Effector memory CD4-positive, alpha-beta T cell (primary cell): ENCODE measurements around the gene NPM1.

ENCODE experiments used
- DNase-seq, 3 donors: peaks; one replicate each; pipeline ENCODE4 v3.0.0-alpha.2; 2020
- H3K27ac ChIP-seq: 2 replicates; pipeline ENCODE4 v1.7.0; 2013; ENCODE audit warnings: mild to moderate bottlenecking, low read length, moderate library complexity; ENCODE audit not compliant: insufficient read depth, poor library complexity, severe bottlenecking
- H3K27me3 ChIP-seq: replicated peaks from 2 replicates; pipeline ENCODE4 v1.7.0; 2013; ENCODE audit warnings: mild to moderate bottlenecking, low read length; ENCODE audit not compliant: insufficient read depth, control insufficient read depth, poor library complexity, severe bottlenecking
- H3K36me3 ChIP-seq: 2 replicates; pipeline ENCODE4 v1.7.0; 2013; ENCODE audit warnings: mild to moderate bottlenecking, low read length, moderate library complexity; ENCODE audit not compliant: control insufficient read depth, insufficient read depth
- H3K4me1 ChIP-seq: 2 replicates; pipeline ENCODE4 v1.7.0; 2013; ENCODE audit warnings: low read length, mild to moderate bottlenecking; ENCODE audit not compliant: control insufficient read depth, insufficient read depth, poor library complexity, severe bottlenecking
- H3K4me3 ChIP-seq: 2 replicates; pipeline ENCODE4 v1.7.0; 2013; ENCODE audit warnings: low read length, low read depth, mild to moderate bottlenecking; ENCODE audit not compliant: insufficient read depth, poor library complexity, severe bottlenecking
- H3K9me3 ChIP-seq: 2 replicates; pipeline ENCODE4 v1.7.0; 2013; ENCODE audit warnings: mild to moderate bottlenecking, low read length, moderate library complexity; ENCODE audit not compliant: control insufficient read depth

Gene NPM1

DNA sequence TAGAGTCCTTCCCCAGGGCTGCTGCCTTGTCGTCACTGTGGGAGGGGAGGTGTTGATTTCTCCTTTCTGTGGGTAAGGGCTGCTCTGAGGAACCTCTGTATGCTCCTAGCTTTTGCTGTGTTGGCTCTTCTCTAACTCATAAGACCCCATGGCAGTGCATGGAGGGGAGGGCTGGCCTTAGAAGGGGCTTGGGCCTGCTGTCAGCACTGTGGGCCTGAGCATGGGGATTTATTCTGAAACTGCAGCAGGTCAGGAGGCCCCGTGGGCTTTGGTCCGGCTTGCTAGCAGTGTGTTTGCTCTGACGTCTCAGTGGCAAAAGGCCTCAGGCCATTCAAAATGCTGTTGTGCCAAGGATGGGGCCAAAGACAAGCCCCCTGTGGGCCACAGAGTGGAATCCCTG is 38.6 kb downstream of the NPM1 start:
- H3K27ac ChIP-seq = no peak overlapping the region
- no peaks in the 10 kb centered on the region for H3K36me3 ChIP-seq
- no peak for DNase-seq
- no peaks in the 10 kb centered on the region for H3K4me1 ChIP-seq
- H3K27me3 ChIP-seq = peaks cover 4% of the 10 kb centered on the region
- H3K4me3 ChIP-seq = no peak overlapping the region
- H3K9me3 ChIP-seq = no peaks in the 10 kb centered on the region

DNA sequence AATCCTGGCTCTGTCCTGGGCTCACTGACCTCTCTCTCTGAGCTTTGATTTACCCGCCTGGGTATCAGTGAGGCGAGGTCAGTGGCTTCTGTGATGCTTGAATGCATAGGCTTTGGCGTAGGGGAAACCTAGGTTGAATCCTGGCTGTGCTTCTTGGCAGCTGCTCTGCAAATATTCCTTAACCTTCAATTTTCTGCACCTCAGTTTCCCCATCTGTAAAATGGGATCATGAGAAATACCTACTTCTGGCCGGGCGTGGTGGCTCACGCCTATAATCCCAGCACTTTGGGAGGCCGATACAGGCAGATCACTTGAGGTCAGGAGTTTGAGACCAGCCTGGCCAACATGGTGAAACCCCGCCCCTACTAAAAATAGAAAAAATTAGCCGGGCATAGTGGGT is 39.0 kb downstream of the NPM1 start:
- Histone ChIP-seq H3K27ac (no peak overlapping the region), H3K4me3 (no peak overlapping the region), H3K36me3 (no peaks in the 10 kb centered on the region), H3K9me3 (no peaks in the 10 kb centered on the region), H3K4me1 (no peaks in the 10 kb centered on the region), H3K27me3 (no peaks in the 10 kb centered on the region)
- no peak for DNase-seq

DNA sequence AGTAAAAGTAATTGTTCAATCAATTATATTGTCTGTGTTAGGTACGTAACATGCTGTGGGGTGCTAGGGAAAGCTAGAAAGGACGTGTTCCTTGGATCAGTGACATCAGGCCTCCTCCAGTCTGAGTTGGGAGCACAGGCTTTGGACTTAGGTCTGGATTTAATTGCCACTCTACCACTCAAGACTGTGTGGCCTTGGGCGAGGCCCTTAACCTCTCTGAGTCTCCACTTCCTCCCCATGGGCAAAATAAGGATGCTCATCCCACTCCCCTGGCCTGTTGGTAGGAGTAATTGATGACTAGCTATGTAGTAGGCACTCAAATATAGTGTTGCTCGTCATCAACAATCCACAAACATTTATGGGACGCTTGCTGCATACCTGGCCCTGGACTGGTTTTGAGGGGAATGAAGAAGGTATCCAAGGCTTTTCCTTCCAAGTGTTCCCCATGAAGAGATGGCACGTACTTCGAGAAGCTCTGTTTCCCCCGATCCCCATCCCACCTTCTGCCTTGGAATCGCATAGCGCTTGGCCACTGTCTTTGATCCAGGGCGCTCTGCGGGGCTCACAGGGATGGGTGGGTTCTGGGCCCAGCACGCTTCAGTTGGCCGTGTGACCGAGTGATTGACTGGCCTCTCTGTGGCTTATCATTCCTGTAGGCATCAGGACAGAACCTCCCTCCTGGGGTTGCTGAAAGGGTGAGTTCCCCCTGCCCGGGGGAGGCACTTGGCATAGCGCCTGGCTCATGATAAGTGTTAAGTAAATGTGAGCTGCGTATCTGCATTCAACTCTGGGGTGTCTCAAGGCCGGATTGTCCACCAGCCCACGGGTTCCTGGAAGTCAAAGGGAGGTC is 39.9 kb downstream of the NPM1 start:
- Histone ChIP-seq H3K27me3 (no peaks in the 10 kb centered on the region), H3K9me3 (no peaks in the 10 kb centered on the region), H3K27ac (no peak overlapping the region), H3K4me3 (no peak overlapping the region), H3K4me1 (no peaks in the 10 kb centered on the region), H3K36me3 (no peaks in the 10 kb centered on the region)
- DNase-seq = no peak

DNA sequence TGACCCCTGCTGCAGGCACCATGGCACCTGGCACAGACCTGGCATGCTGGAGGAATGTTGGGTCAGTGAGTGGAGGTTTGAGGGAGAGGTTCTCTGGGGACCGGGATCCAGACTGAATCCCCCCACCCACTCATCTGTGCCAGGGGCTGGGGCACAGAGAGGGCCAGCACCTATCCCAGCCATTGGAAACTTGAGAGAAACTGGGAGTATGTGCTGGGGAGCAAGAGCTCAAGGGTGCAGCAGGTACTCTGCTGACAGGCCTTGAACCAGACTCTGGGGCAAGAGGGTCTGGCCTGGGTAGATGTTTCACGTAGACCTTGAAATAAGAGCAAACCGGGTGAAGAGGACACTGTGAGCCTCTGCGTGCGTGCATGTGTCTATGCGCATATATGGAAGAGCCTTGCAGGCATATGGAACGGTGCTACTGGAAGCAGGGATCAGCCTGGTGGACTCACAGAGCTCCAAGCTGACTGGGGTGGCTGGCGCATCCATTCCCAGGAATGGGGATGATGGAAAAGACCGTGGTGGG is 40.6 kb downstream of the NPM1 start:
- Histone ChIP-seq H3K4me1 (no peaks in the 10 kb centered on the region), H3K27me3 (no peaks in the 10 kb centered on the region), H3K4me3 (no peak overlapping the region), H3K27ac (no peak overlapping the region), H3K9me3 (no peaks in the 10 kb centered on the region), H3K36me3 (no peaks in the 10 kb centered on the region)
- no peak for DNase-seq

DNA sequence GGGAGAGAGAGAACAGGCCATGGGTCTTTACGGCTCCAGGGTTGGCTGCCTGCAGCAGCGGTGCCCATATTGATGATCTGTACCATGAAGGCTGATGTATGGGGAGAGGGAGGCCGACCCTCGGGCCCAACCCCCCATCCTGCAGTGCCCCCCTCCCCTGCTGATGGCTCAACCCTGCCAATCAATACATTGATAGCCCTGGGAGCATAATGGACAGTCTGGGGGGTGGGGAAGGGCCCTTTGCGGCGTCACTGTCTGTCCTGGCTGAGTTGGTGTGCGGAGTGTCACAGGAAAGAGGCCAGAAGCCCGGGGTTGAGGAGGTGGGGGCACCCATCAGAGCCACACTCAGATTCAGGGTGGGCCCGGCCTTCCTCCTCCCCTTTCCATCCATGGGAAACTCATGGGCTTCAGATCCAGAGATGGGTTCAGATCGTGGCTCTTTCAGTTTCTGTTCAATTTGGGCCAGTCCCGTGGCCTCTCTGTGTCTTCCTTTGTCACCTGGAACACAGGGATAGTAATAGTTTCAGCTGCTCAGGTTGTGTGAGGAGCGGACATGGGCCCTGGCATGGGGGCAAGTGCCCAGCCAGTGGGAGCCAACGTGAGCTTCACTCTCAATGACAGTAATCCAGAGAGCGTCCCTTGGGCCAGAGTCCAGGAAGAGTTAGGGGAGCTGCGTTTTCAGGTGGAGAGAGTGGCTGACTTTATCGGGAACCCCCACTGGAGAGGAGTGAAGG is 41.3 kb downstream of the NPM1 start:
- Histone ChIP-seq H3K4me3 (no peak overlapping the region), H3K4me1 (no peaks in the 10 kb centered on the region), H3K36me3 (no peaks in the 10 kb centered on the region), H3K9me3 (no peaks in the 10 kb centered on the region), H3K27ac (no peak overlapping the region), H3K27me3 (no peaks in the 10 kb centered on the region)
- DNase-seq = no peak

DNA sequence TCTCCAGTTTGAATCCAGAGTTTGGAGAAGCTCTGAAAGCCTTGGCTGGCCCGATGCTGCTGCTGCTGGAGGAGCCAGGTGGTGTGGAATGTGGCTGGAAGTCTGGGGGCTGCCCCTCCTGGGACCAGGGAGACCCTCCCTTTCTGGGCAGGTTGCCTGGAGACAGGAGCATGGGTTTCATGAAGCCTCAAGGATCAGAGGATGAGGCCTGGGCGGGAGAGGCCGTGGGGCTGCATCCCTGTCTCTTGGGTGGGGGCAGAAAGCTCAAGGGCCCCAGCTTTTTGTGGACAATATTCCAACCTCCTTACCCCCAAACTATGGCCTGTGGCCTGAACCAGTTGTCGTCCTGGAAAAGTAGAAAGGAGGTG is 41.9 kb downstream of the NPM1 start:
- no peaks in the 10 kb centered on the region for H3K9me3 ChIP-seq
- no peak overlapping the region for H3K27ac ChIP-seq
- H3K27me3 ChIP-seq = no peaks in the 10 kb centered on the region
- DNase-seq = no peak
- H3K36me3 ChIP-seq = no peaks in the 10 kb centered on the region
- H3K4me1 ChIP-seq = no peaks in the 10 kb centered on the region
- H3K4me3 ChIP-seq = no peak overlapping the region

DNA sequence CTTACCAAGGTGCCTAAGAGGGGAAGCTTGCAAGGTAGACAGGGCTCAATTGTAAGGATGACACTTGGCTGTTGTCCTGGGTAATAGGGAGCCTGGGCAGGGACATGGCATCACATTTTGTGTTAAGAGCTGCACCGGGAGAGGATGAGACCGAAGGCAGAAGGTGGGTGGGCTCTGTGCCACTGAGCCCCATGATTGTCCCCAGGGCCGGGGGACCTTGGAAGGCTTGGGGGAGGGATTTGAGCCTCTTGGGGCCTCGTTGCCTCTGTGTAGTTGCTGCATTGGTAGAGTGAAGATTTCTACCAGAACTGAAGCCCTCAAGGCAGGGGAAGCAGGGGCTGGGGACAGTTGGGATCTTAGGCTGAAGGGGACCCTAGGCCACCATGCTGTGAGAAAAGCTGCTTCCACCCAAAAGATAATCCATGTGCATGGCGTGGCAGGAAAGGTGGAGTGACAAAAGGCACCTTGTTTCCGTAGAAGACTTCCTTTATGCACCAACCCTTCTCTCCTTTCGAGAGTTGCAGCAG is 43.7 kb downstream of the NPM1 start:
- no peaks in the 10 kb centered on the region for H3K9me3 ChIP-seq
- no peak for DNase-seq
- no peaks in the 10 kb centered on the region for H3K36me3 ChIP-seq
- H3K4me3 ChIP-seq = no peak overlapping the region
- H3K27me3 ChIP-seq = no peaks in the 10 kb centered on the region
- H3K4me1 ChIP-seq = no peaks in the 10 kb centered on the region
- H3K27ac ChIP-seq = no peak overlapping the region

DNA sequence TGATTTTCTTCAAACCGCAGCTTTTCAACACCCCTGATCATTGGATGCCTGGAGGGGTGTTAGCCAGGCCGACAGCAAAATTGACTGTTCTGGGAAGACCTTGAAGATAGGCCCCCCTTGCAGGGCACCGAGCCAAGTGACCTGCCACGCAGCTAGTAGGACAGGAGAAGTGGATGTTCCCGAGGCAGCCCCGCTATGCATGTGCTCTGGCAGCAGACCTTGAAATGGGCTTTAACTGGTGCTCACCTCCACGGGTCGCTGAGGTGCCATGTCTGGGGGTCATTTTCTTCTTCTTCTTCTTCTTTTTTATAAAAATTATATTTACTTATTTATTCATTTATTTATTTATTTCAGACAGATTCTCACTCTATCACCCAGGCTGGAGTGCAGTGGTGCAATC is 44.4 kb downstream of the NPM1 start:
- no peak for DNase-seq
- no peaks in the 10 kb centered on the region for H3K36me3 ChIP-seq
- no peaks in the 10 kb centered on the region for H3K4me1 ChIP-seq
- no peaks in the 10 kb centered on the region for H3K9me3 ChIP-seq
- no peak overlapping the region for H3K4me3 ChIP-seq
- no peaks in the 10 kb centered on the region for H3K27me3 ChIP-seq
- no peak overlapping the region for H3K27ac ChIP-seq

DNA sequence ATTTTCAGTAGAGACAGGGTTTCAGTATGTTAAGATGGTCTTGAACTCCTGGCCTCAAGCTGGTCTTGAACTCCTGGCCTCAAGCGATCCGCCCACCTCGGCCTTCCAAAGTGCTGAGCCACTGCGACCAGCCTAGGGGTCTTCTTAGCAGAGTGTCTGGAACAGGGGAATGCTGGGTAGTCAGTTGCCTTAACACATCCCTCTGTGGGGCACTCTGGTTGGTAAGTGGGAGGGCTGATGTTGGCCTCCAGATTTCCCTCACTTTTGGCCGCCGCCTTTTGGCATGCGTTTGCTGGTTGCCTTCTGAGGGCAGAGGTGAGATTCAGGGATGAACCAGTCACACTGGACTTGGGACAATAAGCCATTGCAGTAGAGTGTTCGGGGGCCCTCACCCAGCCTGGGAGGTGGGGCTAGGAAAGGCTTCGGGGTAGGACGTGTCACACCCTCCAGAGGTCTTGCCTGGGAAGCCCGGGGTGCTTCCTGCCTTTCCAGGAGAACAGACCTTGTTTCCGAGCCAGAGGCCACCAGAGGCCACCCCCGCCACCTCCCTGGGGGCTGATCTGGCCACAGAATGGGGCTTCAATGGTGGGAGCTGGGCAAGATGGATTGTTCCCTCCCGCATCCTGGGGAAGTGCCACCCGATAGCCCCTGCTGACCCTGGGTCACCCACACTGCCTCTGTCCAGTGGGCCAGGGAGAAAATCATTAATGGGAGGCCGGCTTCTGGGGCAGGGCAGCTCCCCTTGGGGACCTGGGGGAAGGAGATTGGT is 45.1 kb downstream of the NPM1 start:
- Histone ChIP-seq H3K9me3 (no peaks in the 10 kb centered on the region), H3K27ac (no peak overlapping the region), H3K4me1 (no peaks in the 10 kb centered on the region), H3K4me3 (no peak overlapping the region), H3K36me3 (no peaks in the 10 kb centered on the region), H3K27me3 (no peaks in the 10 kb centered on the region)
- no peak for DNase-seq
